Skin of body (tissue), 2 donors: Measurements from ENCODE around the gene SHISA9. TPM values are rescaled to one million over a fixed set of nuclear protein-coding genes. Genes with fewer than 3 reads are reported as not detected.

Source experiments
- DNase-seq: peaks from one replicate; lab custom pipeline; 2025; lab: John Stamatoyannopoulos, UW
- total RNA-seq: library from RNA; depleted of rRNA; stranded (reverse); fragments of >200 nt; gene quantifications from one replicate; pipeline ENCODE4 v1.2.3, GENCODE V29; 2014

The SHISA9 gene
- total RNA-seq, 1 donor from 2014 or later: 0.10 TPM

DNA sequence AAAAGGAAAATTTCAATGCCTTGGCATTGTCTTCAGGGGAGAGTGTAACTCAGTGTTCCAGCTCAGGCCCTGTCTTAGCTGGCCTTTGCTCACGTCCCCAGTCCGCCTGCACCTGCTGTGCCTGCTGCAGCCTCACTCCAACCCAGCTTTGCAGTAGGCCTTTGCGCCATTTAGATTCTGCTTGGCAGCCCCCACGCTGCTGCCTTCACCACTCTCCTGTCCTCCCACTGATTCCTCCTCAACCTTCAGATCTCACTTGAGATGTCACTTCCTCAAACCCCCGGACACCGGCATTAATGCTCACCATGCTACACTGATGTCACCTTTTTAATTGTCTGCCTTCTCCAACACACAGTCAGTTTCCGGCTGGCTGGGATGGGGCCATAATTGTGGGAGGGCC, 166.2 kb downstream of the SHISA9 start:
- no peak for DNase-seq

- DNase-seq: no peak
Measured at GRCh38 chr16:13068912-13069583, 167.7 kb downstream of the SHISA9 start.

DNA sequence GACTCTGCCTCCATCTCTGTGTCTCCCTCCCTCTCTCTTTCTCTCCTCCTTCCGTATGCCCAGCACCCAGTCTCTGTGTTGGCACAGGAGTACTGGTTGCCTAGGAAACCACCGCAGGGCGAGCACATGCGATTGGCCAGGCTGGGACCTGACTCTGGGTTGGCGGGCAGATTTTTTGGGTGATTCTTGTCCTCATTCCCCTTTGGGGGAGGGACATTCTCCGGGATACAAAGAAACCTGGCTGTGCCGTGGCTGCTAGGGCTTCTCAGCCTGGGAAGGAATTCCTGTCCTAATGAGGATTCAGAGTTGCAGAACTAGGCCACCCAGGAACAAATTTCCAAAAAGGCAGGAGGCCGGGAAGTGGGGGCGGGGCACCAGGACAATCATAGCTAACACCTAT, 168.9 kb downstream of the SHISA9 start:
- DNase-seq: no peak

DNA sequence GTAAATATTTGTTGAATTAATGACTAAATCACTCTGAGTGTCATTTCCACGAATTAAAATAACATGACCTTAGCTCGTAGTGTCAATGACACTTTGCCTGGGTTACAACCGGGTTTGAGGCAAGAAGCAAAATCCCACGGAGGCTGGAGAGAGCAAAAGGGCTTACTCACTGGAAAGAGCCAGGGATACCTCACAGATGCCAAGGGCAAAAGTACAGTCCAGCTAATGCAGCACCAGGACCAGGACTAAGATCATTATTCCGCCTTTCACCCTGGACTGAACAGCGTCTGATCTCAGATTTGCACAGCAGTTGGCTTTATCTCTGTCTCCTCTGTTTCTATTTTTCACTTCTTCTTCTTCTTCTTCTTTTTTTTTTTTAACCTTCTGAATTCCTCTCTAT, 175.5 kb downstream of the SHISA9 start:
- no peak for DNase-seq

DNA sequence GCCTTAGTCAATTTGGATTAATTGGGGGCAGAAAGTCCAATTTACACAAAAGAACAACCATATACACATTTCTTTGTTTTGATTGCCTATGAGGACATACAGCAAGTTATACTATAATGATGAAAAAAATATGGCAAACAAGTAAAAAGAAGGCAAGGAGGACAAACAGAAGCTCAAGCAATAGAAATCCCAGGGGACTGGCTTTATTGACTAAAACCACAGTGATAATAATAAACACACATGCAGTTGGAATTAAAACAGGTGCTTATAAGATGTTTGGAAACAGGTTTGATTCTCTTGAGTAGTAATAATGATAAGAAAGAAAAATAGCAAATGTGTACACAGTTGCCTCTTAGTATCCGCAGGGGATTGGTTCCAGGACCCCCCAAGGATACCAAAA, 176.4 kb downstream of the SHISA9 start:
- DNase-seq: no peak

DNA sequence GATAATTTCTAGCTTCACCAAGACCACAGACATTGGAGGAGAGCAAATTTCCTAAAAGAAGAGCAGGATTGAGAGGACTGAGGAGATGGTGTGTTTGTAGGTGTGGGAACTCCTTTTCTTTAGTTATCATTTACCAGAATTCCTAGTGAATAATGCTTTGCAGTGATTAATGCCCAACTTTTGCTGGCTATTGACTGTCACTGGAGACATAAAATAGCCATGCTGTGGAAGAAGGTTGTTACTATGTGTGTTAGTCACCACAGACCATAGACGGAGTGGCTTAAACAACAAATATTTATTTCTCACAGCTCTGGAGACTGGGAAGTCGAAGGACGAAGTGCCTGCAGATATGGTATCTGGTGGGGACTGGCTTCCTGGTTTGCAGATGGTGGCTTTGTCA, 179.1 kb downstream of the SHISA9 start:
- no peak for DNase-seq

DNA sequence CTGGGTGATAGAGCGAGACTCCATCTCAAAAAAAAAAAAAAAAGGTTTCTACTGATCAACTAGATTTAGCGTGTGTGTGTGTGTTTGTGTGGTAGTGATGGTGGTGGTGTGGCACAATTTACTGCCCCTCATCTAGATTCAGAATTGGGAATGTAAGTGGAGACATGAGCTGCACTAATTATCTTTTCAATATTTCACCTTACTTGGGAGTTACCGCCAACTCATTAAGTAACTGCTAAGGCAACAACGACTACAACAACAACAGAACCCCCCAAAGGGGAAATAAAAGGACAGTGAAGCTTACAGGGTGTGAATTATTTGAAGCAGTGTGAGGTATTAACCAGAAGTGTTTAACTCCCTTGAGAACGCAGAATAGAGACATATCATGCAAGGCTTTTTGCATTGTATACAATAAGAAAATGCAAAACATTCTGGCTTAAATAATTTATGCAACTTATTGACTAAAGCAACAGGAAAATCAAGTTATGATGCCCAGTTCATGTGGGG, 180.5 kb downstream of the SHISA9 start:
- DNase-seq: no peak

DNA sequence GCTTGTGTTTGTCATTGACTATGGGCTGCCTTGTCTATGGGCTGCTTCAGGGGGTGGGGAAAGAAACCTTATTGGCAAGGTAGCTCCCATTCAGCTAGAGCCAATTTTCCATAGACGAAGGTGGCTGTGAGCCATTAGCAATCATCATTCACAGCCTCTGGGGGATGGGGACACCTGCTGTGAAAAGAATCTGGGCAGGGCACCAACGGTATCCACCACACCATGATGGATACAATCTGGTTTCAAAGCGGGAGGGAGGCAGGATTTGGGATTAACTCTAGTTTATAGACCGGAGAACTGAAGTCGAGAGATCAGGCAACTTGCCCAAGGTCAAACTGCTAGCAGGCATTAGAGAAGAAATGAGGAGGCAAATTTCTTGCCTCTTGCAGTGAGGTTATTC, 182.3 kb downstream of the SHISA9 start:
- DNase-seq: no peak

DNA sequence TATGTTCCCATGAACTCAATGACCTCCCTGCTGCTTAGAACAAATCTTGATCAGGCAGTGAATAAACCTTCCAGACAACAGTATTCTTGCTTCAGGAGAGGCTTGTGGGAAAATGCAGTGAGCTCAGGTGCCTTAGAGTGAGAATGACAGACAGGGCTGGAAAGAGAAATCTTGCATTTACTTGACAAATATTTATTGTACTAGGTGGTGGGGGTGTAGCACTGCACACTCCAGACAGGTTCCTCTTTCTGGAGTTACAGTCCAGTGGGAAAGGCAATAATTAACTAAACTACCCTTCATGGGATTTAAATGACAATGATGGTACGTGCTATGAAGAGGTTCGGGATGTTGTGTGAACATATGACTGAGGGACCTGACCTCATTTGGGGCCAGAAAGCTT, 182.9 kb downstream of the SHISA9 start:
- no peak for DNase-seq

DNA sequence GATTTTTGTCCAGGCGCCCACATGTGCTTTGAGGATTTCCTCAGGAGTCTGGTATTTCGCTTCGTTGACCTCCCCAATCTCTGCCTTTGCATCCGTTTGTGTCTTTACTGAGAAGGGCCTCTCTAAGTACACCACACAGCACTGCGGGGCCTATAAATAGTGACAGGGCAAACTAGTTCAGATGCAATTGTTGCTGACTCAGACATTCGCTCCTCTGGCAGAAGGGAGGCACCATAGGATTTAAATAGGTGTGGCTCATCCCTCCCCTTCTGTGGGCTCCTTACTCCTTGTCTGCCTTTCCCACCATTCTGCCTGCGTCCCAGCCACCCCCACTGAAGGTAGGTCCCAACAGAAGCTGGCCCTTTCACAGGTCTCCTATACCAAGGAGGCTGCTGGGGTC, 192.3 kb downstream of the SHISA9 start:
- no peak for DNase-seq

DNA sequence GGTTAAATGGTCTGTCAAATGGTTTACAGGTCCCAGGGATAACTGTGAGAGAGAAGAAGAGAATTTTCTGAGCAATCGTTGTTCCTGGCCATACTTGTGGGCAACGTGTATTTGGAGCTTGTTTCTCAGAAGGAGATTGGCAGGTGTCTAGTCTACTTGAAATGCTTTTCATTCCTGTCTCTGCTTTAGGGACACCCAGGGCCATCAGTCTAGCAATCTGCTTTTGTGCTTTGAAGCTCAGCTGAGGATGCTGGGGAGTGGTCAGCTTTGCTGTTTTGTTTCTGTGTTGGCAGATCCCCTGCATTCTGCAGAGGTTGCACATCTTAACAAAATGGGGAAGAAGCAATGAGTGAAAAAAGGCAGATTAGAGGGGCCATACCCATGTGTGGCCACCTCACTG, 193.7 kb downstream of the SHISA9 start:
- no peak for DNase-seq

DNA sequence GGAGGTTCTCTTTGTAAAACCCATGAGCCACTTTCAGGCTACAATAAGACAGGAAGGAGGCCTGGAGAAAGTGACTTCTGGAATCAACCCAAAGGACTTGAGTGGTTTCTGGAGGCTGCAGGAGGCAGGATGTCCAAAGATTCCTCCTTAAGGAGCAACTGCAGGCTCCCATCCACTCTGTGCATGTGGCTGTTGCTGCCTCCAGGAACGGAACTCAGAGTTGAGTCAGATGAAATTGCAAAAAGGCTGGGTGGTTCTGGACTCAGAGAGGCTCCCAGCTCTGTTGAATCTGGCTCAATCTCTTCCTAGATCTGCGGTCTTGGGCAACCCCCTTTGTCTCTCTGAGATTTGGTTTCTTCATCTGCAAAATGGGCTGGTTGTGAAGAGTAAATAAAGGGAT, 197.1 kb downstream of the SHISA9 start:
- DNase-seq: no peak

GRCh38 chr16:13099822-13100221, 198.4 kb downstream of the SHISA9 start:
- no peak for DNase-seq

DNA sequence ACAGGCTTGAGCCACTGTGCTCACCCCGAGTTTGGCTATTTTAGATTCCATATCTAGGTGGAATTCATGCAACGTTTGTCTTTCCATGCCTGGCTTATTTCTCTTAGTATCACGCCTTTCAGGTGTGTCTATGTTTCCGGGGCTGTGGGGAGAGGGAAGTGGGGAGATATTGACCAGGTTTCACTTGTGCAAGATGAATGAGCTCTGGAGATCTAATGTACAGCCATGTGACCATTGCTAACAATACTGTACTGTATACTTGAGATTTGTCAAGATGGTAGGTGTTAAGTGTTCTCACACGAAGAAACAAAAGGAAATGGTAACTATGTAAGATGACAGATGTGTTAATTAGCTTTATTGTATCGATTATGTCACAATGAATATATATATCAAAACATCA, 199.6 kb downstream of the SHISA9 start:
- no peak for DNase-seq

DNA sequence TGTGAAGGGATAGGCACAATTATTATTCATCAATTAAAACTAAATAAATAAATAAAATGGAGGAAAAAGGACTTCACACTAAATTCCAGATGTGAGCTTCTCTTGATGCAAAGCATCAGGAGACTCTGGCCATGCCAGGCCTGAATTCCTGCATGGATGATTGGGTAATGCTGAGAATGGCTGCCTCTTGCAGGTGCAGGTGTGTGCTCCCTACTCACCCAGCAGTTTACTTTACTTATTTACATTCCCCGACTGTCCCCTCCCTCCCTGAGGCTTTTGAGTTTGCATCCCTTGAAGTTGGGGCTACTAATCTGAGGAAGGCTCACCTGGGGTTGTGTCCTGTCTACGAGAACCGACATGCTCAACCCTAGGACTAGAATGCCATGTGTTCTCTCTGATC, 200.4 kb downstream of the SHISA9 start:
- no peak for DNase-seq

DNA sequence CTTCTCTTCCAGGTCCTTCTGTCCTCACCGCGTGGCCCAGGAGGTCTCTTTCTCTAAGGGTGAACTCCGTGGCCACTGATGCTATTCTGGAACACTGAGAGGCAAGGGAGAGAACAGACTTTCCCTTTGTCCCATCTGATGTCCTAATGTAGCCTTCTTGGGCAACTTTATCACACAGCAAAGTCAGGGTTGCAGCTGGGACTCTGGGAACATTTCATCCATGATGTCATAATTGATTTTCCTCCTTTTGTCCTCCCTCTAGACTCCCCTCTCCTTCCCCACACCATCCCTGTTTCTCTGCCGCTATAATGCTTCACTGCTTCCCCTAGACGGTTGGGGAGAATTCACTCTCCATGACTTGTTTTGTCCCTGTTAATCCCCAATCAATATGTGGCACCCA, 201.0 kb downstream of the SHISA9 start:
- DNase-seq: no peak

DNA sequence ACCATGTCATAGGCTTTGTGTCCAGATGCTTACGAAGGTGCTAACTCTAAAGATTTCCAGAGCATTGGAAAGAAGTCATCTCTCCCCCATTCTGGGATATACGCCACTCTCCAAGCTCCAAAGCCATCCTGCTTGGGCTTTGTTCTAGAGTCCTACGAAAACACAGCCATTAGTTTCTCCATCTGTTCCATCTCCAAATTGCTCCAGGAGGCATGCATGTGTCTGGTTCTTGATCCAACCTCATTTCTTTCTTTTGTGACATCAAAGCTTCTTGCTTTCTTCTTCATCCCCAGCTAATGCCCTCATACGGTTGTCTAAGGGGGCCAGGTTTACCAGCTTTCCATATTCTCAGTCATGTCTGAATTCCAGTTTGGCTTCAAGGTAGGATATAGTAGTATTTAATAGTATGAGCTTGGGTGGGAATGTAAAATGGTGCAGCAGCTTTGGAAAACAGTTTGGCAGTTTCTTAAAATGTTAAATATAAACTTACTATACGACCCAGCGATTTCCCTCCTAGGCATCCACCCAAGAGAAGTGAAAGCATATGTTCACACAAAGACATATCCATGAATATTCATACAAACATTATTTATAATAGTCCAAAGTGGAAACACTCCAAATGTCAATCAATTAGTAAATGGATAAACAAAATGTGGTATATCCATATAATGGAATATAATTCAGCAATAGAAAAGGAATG, 202.6 kb downstream of the SHISA9 start:
- no peak for DNase-seq

- DNase-seq: no peak
Measured at GRCh38 chr16:13104772-13105171, 203.4 kb downstream of the SHISA9 start.

DNA sequence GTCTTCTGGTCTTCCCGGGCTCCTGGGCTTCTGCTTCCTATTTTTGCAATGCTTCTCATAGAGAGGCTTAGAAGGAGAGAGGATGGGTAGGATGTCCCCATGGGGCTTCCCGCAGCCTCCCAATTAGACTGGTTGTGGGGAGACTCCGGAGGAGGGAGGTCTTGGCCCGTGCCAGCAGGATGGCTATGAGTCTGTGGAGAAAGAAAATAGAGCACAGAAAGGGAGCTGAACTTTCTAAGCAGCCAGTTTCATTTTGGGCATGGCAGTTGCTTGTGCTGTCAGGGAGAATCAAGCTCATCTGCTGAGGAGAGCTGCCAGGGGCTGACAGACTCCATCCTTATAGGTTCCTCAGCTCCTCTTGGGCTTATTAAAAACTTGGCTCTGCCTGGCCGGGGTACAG, 204.0 kb downstream of the SHISA9 start:
- DNase-seq: no peak

DNA sequence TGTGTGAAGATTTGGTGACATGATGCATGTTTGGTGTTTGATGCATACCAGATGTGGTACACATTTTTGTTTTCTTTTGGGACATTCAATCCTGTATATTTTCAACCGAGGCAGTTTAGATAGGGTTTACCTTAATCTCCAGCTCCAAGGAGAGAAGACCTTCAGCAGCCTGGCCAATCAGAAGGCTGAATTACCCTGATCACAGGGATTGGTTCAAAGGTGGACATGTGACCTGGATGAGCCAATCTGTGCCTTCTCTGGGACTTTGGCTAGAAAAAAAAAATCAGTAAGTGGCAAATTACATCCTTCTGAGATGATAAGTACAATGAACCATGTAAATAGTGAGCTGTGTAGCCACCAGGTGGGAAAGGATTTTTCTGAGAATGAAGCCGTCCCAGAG, 205.1 kb downstream of the SHISA9 start:
- no peak for DNase-seq

GRCh38 chr16:13108126-13108525, 206.7 kb downstream of the SHISA9 start:
- no peak for DNase-seq

DNA sequence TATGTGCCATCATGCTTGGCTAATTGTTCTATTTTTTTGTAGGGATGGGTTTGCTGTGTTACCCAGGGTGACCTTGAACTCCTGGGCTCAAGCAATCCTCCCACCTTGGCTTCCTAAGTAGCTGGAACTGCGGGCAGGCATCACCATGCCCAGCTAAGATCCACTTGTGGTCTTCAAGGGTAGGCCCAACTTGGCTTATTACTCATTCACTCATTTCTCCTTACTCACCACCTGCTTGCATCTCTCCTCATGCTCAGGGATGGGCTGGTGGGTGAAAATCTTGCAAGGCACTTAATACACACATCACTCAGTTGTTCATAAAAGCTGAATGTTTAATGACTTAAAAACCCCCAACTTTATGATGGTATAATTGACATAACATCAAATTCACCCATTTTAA, 207.8 kb downstream of the SHISA9 start:
- no peak for DNase-seq

DNA sequence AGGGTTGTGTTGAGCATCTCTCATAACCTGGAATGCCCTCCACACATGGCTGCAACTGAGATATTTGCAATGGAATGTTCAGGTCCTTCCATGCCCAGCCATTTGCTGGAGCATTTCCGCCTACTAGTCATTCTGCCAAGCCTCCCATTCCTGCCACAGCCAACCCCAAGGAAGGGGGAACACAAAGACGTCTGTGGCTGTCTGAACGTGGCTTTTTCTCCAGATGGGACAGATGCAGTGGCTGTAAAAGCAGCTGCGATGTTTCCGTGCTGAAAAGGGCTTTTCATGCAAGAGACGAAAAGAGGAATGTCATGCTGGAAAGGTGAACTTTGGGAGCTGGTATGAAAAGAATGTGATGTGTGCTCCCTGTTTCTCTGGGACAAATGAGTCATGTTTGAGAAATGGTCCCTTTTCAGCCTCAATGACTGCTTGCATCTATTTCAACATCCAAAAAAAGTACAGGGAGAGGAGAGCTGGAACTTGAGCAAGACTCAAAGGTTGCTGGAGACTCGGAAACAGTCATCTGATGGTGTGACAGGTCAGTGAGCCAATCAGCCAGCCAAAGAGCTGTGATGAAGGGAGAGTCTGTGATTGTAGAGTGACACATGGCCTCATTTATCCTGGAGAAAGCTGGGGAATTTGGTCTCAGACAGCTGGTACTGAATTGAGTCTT, 208.9 kb downstream of the SHISA9 start:
- DNase-seq: no peak
